NCI-H1417 treated with DMSO at 0.1 percent for 48 hours (cell line): ENCODE data around the gene NRF1.

Experiments
- DNase-seq: peaks from one replicate; lab custom pipeline; 2025; lab: John Stamatoyannopoulos, UW

Gene NRF1

GRCh38 chr7:129684777-129685176, 73.3 kb downstream of the NRF1 start:
- DNase-seq, result no peak

- DNase-seq, result no peak
Measured at GRCh38 chr7:129686063-129686462, 74.5 kb downstream of the NRF1 start.

- DNase-seq, result no peak
Measured at GRCh38 chr7:129688503-129689222, 77.1 kb downstream of the NRF1 start.

- DNase-seq, result peak; percentile 53
Measured at GRCh38 chr7:129689995-129690581, 78.6 kb downstream of the NRF1 start.

GRCh38 chr7:129690701-129691100, 79.2 kb downstream of the NRF1 start:
- DNase-seq, result no peak

- no peak for DNase-seq
Measured at GRCh38 chr7:129698516-129699418, 87.2 kb downstream of the NRF1 start.

- DNase-seq, result no peak
Measured at GRCh38 chr7:129702316-129702715, 90.8 kb downstream of the NRF1 start.

GRCh38 chr7:129702761-129703338, 91.3 kb downstream of the NRF1 start:
- DNase-seq, result no peak

GRCh38 chr7:129703751-129704150, 92.2 kb downstream of the NRF1 start:
- DNase-seq, result no peak

GRCh38 chr7:129707910-129708499, 96.5 kb downstream of the NRF1 start:
- no peak for DNase-seq

GRCh38 chr7:129713544-129713943, 102.0 kb downstream of the NRF1 start:
- DNase-seq, result no peak

GRCh38 chr7:129714514-129715063, 103.1 kb downstream of the NRF1 start:
- no peak for DNase-seq

GRCh38 chr7:129719980-129720732, 108.6 kb downstream of the NRF1 start:
- peak; percentile 45 for DNase-seq

GRCh38 chr7:129721068-129721467, 109.5 kb downstream of the NRF1 start:
- DNase-seq, result no peak

GRCh38 chr7:129723679-129724078, 112.2 kb downstream of the NRF1 start:
- DNase-seq, result no peak

- no peak for DNase-seq
Measured at GRCh38 chr7:129724796-129725195, 113.3 kb downstream of the NRF1 start.

- DNase-seq, result no peak
Measured at GRCh38 chr7:129728875-129729467, 117.5 kb downstream of the NRF1 start.

- no peak for DNase-seq
Measured at GRCh38 chr7:129729511-129729910, 118.0 kb downstream of the NRF1 start.

GRCh38 chr7:129730159-129730558, 118.6 kb downstream of the NRF1 start:
- no peak for DNase-seq

GRCh38 chr7:129734400-129734799, 122.9 kb downstream of the NRF1 start:
- DNase-seq, result no peak

GRCh38 chr7:129739427-129739826, 127.9 kb downstream of the NRF1 start:
- DNase-seq, result no peak
